Limb (tissue), 2 donors: ENCODE data around the gene ATP1A3.

Experiments
- DNase-seq, 2 donors: peaks; one replicate each; pipeline ENCODE4 v3.0.0-alpha.2; 2016; ENCODE audit errors: extremely low spot score in 2 of 2

The ATP1A3 gene

DNA sequence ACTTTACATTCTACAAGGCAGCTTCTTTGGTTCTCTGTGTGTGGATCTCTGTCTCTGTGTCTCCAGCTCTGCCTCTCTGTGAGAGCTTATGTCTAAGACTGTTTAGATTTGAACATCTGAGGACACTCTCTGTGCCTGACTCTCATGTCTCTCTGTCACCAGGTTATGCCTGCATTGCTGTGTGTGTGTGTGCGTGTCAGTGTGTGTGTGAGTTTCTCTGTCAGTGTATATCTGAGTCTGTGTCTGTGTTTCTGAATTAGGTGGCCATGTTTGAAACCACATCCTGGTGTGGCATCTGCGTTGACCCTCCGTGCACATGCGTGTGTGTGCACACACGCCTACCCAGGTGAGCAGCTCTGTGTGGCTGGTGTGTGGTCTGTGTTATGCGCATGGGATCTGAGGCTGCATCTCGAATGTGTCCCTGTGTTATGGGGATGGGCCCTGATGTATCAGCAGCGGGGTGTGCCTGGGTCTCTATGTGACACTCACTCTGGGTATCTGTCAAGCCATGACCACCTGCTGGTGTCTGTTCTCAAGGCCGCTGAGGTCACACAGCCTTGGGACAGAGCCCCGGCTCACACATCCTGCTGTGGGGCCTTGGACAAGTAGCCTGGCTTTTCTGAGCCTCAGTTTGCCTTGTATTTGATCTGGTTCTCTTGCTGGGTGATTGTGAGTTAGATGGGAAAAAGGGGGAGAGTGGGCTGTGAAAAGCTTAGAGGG, 6.7 kb downstream of the ATP1A3 start:
- DNase-seq = no peak

DNA sequence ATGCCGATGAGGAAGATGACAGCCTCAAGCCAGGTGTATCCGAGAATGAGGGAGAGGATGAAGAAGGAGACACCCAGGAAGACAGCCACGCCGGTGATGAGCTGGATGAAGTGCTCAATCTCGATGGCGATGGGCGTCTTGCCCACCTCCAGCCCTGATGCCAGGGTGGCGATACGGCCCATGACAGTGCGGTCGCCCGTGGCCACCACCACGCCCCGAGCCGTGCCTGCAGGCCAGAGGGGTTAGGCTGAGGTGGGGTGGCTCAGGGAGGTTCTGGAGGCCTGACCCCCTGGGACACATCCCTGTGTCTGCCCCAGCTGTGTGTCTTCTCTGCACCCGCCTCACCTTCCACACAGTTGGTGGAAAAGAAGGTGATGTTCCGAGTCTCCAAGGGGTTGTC, 9.1 kb downstream of the ATP1A3 start:
- no peak for DNase-seq

DNA sequence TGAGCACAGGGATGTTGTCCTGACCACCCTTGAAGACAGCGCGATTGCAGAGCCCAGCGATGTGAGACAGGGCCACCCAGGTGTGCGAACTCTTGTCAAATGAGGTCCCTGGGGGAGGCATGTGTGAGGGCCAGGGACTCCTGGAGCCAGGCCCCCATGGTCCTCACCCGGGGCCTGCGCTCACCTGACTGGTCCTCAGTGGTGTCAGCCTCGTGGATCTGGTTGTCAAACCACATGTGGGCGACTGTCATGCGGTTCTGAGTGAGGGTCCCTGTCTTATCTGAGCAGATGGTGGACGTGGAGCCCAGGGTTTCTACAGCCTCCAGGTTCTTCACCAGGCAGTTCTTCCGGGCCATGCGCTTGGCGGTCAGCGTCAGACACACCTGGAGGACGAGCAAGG, 12.3 kb downstream of the ATP1A3 start:
- no peak for DNase-seq

- DNase-seq = no peak
Measured at GRCh38 chr19:41978470-41978869, 15.6 kb downstream of the ATP1A3 start.

- no peak for DNase-seq
Measured at GRCh38 chr19:41977916-41978315, 16.1 kb downstream of the ATP1A3 start.

GRCh38 chr19:41974652-41975051, 19.4 kb downstream of the ATP1A3 start:
- DNase-seq = no peak

GRCh38 chr19:41971363-41971762, 22.7 kb downstream of the ATP1A3 start:
- no peak for DNase-seq

- no peak for DNase-seq
Measured at GRCh38 chr19:41969772-41970458, 24.1 kb downstream of the ATP1A3 start.

- DNase-seq = no peak
Measured at GRCh38 chr19:41968751-41969595, 25.1 kb downstream of the ATP1A3 start.

DNA sequence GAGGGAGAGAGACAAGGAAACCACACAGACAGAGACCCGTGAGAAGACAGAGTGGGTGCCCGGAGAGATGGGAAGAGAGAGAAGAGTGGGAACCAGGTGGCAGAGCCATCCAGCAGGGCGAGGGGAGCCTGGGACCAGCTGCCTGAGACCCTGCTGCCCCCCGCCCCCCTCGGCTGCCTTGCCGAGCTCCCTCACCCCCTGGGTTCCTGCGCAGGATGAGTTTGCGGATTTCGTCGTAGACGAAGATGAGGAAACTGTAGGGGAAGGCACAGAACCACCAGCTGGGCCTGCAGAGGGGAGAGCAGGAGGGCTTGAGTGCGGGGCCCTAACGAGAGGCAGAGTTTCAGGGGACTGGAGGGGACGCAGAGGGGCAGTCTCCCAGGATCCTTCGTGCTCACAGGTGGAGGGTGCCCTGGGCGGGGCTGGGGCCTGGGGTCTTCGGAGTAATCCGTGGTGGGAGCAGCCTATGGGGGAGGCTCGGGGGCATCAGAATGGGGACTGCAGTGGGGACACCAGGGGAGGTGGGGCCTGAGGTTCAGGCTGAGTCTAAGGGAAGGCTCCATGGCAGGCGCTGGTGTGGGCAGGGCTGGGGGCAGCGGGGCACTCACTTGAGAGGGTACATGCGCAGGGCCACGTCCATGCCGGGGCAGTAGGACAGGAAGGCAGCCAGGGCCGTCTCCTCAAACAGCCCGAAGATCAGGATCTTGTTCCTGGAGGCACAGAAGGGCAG, 26.8 kb downstream of the ATP1A3 start:
- DNase-seq = no peak

- DNase-seq = no peak
Measured at GRCh38 chr19:41965106-41965505, 28.9 kb downstream of the ATP1A3 start.

GRCh38 chr19:41960973-41961372, 33.1 kb downstream of the ATP1A3 start:
- DNase-seq = no peak

GRCh38 chr19:41959056-41960053, 34.7 kb downstream of the ATP1A3 start, which contains the start of gene RABAC1:
TSS of gene RABAC1 (minus strand) at chr19:41959321. CDS start at chr19:41959292, 29 bp downstream.
- DNase-seq = peak; percentile 93 to 96

GRCh38 chr19:41958367-41959055, 35.5 kb downstream of the ATP1A3 start:
- DNase-seq = peak; percentile 53 to 90

GRCh38 chr19:41957838-41958366, 36.1 kb downstream of the ATP1A3 start:
- DNase-seq = peak; percentile 75 to 79

- no peak for DNase-seq
Measured at GRCh38 chr19:41957161-41957837, 36.7 kb downstream of the ATP1A3 start.

- DNase-seq = no peak
Measured at GRCh38 chr19:41956621-41957020, 37.4 kb downstream of the ATP1A3 start.

DNA sequence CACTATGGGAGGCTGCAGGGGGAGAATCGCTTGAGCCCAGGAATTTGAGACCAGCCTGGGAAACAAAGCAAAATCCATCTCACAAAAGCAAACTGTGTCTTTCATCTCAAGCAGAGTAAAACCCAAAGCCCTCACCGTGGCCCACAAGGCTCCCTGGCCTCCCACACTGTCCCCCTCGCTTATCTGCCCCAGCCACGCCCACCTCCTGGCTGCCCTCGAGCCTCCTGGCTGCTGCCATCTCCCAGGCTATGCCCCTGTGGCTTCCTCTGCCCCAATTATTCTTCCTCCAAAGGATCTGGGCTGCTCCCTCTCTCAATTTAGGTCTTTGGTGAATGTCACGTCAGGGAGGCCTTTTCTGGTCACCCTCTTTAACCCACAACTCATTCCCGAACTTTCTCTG, 38.5 kb downstream of the ATP1A3 start:
- no peak for DNase-seq

GRCh38 chr19:41951686-41952172, 42.3 kb downstream of the ATP1A3 start:
- peak; percentile 54 to 85 for DNase-seq
